Measurements from ENCODE around the gene OSGIN1.

OSGIN1 gene

GRCh38 chr16:83971165-83972130 is 18.4 kb downstream of the OSGIN1 start:
- no peak for DNase-seq (ENCODE audit: low read depth in 3 of 3, low spot score in 1 of 3)

- no peak for DNase-seq (ENCODE audit: low read depth in 3 of 3, low spot score in 1 of 3)
Measured at GRCh38 chr16:83972256-83973008, 19.4 kb downstream of the OSGIN1 start.

- no peak for DNase-seq (ENCODE audit: low read depth in 3 of 3, low spot score in 1 of 3)
Measured at GRCh38 chr16:83973077-83973476, 20.0 kb downstream of the OSGIN1 start.

- DNase-seq (ENCODE audit: low read depth in 3 of 3, low spot score in 1 of 3) = no peak
Measured at GRCh38 chr16:83973581-83974385, 20.7 kb downstream of the OSGIN1 start.

- no peak for DNase-seq (ENCODE audit: low read depth in 3 of 3, low spot score in 1 of 3)
Measured at GRCh38 chr16:83974475-83974874, 21.4 kb downstream of the OSGIN1 start.

- DNase-seq (ENCODE audit: low read depth in 3 of 3, low spot score in 1 of 3) = no peak
Measured at GRCh38 chr16:83975590-83976260, 22.7 kb downstream of the OSGIN1 start.

- no peak for DNase-seq (ENCODE audit: low read depth in 3 of 3, low spot score in 1 of 3)
Measured at GRCh38 chr16:83977056-83977815, 24.2 kb downstream of the OSGIN1 start.

- no peak for DNase-seq (ENCODE audit: low read depth in 3 of 3, low spot score in 1 of 3)
Measured at GRCh38 chr16:83978401-83978904, 25.4 kb downstream of the OSGIN1 start.

- no peak for DNase-seq (ENCODE audit: low read depth in 3 of 3, low spot score in 1 of 3)
Measured at GRCh38 chr16:83979441-83979840, 26.4 kb downstream of the OSGIN1 start.

- DNase-seq (ENCODE audit: low read depth in 3 of 3, low spot score in 1 of 3) = no peak
Measured at GRCh38 chr16:83980794-83981193, 27.8 kb downstream of the OSGIN1 start.

GRCh38 chr16:83981799-83982198 is 28.8 kb downstream of the OSGIN1 start:
- no peak for DNase-seq (ENCODE audit: low read depth in 3 of 3, low spot score in 1 of 3)

- no peak for DNase-seq (ENCODE audit: low read depth in 3 of 3, low spot score in 1 of 3)
Measured at GRCh38 chr16:83983491-83983890, 30.5 kb downstream of the OSGIN1 start.

- DNase-seq (ENCODE audit: low read depth in 3 of 3, low spot score in 1 of 3) = no peak
Measured at GRCh38 chr16:83989300-83989699, 36.3 kb downstream of the OSGIN1 start.

- DNase-seq (ENCODE audit: low read depth in 3 of 3, low spot score in 1 of 3) = no peak
Measured at GRCh38 chr16:83990492-83990891, 37.5 kb downstream of the OSGIN1 start.

GRCh38 chr16:83992624-83993023 is 39.6 kb downstream of the OSGIN1 start:
- no peak for DNase-seq (ENCODE audit: low read depth in 3 of 3, low spot score in 1 of 3)

- DNase-seq (ENCODE audit: low read depth in 3 of 3, low spot score in 1 of 3) = no peak
Measured at GRCh38 chr16:83994087-83994486, 41.0 kb downstream of the OSGIN1 start.

GRCh38 chr16:83994703-83995102 is 41.7 kb downstream of the OSGIN1 start:
- DNase-seq (ENCODE audit: low read depth in 3 of 3, low spot score in 1 of 3) = no peak

GRCh38 chr16:83995754-83996153 is 42.7 kb downstream of the OSGIN1 start:
- DNase-seq (ENCODE audit: low read depth in 3 of 3, low spot score in 1 of 3) = no peak

GRCh38 chr16:83996481-83997252 is 43.6 kb downstream of the OSGIN1 start:
- no peak for DNase-seq (ENCODE audit: low read depth in 3 of 3, low spot score in 1 of 3)

Data from stimulated activated CD4-positive, alpha-beta T cell treated with anti-CD3 and anti-CD28 coated beads, TNF-alpha, amount 100 ng/mL, for 1 hour (primary cell).